ENCODE results near the gene ANKRD33B. TPM values are rescaled to one million over a fixed set of nuclear protein-coding genes. Genes with fewer than 3 reads are reported as not detected.
A peak's percentile ranks its signal among the peaks of the same experiment; 100 is the strongest.
"Not testable (repeated sequence)": the region's sequence is repeated elsewhere in the genome, so short reads cannot be mapped to it uniquely, and the experiment has no call there.

The ANKRD33B gene
- total RNA-seq, 4 donors from 2014 or later = 16.7 to 27.0 (median 24.8) TPM

GRCh38 chr5:10635867-10636350 is 72.0 kb downstream of the ANKRD33B start:
- peak in 1 of 2 donors; percentile 63 for DNase-seq (ENCODE audit: low spot score in 2 of 2)
- 71% methylated on average over 8 of the region's 11 CpGs for WGBS
- Histone ChIP-seq H3K27me3 (no peaks in the 10 kb centered on the region), H3K36me3 (no peaks in the 10 kb centered on the region), H3K27ac (no peak overlapping the region), H3K4me3 (no peak overlapping the region), H3K9me3 (no peaks in the 10 kb centered on the region), H3K4me1 (peaks cover 9% of the 10 kb centered on the region)
- TF ChIP-seq POLR2AphosphoS5 (IDR thresholded peaks at IDR 0.05) = no peak
- TF ChIP-seq EP300 (IDR thresholded peaks at IDR 0.05) = no peak
- TF ChIP-seq CTCF (IDR thresholded peaks at IDR 0.05) = no peak
- no peak for TF ChIP-seq POLR2A (IDR thresholded peaks at IDR 0.05)

- peaks cover 9% of the 10 kb centered on the region for H3K4me1 ChIP-seq
- H3K9me3 ChIP-seq = no peaks in the 10 kb centered on the region
- WGBS = 74% methylated on average over 15 of the region's 15 CpGs
- TF ChIP-seq EP300 (IDR thresholded peaks at IDR 0.05) = no peak
- DNase-seq (ENCODE audit: low spot score in 2 of 2) = peak in 1 of 2 donors; percentile 72
- H3K36me3 ChIP-seq = no peaks in the 10 kb centered on the region
- no peak overlapping the region for H3K27ac ChIP-seq
- no peaks in the 10 kb centered on the region for H3K27me3 ChIP-seq
- H3K4me3 ChIP-seq = no peak overlapping the region
These were observed 72.7 kb downstream of the ANKRD33B start for GRCh38 chr5:10636363-10637142.

GRCh38 chr5:10637944-10638343 is 74.1 kb downstream of the ANKRD33B start:
- peaks cover 6% of the 10 kb centered on the region for H3K4me1 ChIP-seq
- H3K36me3 ChIP-seq = no peaks in the 10 kb centered on the region
- no peak overlapping the region for H3K4me3 ChIP-seq
- no peaks in the 10 kb centered on the region for H3K27me3 ChIP-seq
- no peak overlapping the region for H3K27ac ChIP-seq
- 90% methylated on average over 10 of the region's 10 CpGs for WGBS
- peak in 1 of 2 donors; percentile 34 for DNase-seq (ENCODE audit: low spot score in 2 of 2)
- TF ChIP-seq POLR2AphosphoS5 (IDR thresholded peaks at IDR 0.05) = no peak
- no peak for TF ChIP-seq CTCF (IDR thresholded peaks at IDR 0.05)
- no peak for TF ChIP-seq EP300 (IDR thresholded peaks at IDR 0.05)
- TF ChIP-seq POLR2A (IDR thresholded peaks at IDR 0.05) = no peak
- H3K9me3 ChIP-seq = no peaks in the 10 kb centered on the region

GRCh38 chr5:10638723-10639122 is 74.9 kb downstream of the ANKRD33B start:
- H3K27me3 ChIP-seq, H3K27ac ChIP-seq, H3K4me1 ChIP-seq, H3K4me3 ChIP-seq, H3K9me3 ChIP-seq, H3K36me3 ChIP-seq: not testable (repeated sequence)
- WGBS = 87% methylated on average over 47 of the region's 48 CpGs
- DNase-seq (ENCODE audit: low spot score in 2 of 2) = peak in 1 of 2 donors; percentile 1

- Histone ChIP-seq H3K36me3 (no peaks in the 10 kb centered on the region), H3K9me3 (no peaks in the 10 kb centered on the region), H3K4me3 (no peak overlapping the region), H3K27ac (no peak overlapping the region), H3K27me3 (no peaks in the 10 kb centered on the region), H3K4me1 (no peaks in the 10 kb centered on the region)
- peak in 1 of 2 donors; percentile 28 for DNase-seq (ENCODE audit: low spot score in 2 of 2)
- no peak for TF ChIP-seq CTCF (IDR thresholded peaks at IDR 0.05)
- no peak for TF ChIP-seq POLR2A (IDR thresholded peaks at IDR 0.05)
- no peak for TF ChIP-seq POLR2AphosphoS5 (IDR thresholded peaks at IDR 0.05)
- TF ChIP-seq EP300 (IDR thresholded peaks at IDR 0.05) = no peak
- WGBS = 96% methylated on average over 21 of the region's 48 CpGs
These were observed 76.0 kb downstream of the ANKRD33B start for GRCh38 chr5:10639846-10640368.

GRCh38 chr5:10642367-10642766 is 78.5 kb downstream of the ANKRD33B start:
- peak in 1 of 2 donors; percentile 48 for DNase-seq (ENCODE audit: low spot score in 2 of 2)
- Histone ChIP-seq H3K4me3 (no peak overlapping the region), H3K36me3 (no peaks in the 10 kb centered on the region), H3K27me3 (no peaks in the 10 kb centered on the region), H3K9me3 (no peaks in the 10 kb centered on the region), H3K27ac (no peak overlapping the region), H3K4me1 (no peaks in the 10 kb centered on the region)
- 86% methylated on average over 7 of the region's 7 CpGs for WGBS
- TF ChIP-seq POLR2A (IDR thresholded peaks at IDR 0.05) = no peak
- TF ChIP-seq POLR2AphosphoS5 (IDR thresholded peaks at IDR 0.05) = no peak
- TF ChIP-seq EP300 (IDR thresholded peaks at IDR 0.05) = no peak
- no peak for TF ChIP-seq CTCF (IDR thresholded peaks at IDR 0.05)

All from suprapubic skin (tissue), 4 donors.